HFFc6 (cell line): ENCODE data around the gene ISCA2. TPM values are rescaled to one million over a fixed set of nuclear protein-coding genes. Genes with fewer than 3 reads are reported as not detected.

Experiments used
- DNase-seq: peaks from one replicate; pipeline ENCODE4 v3.0.0-alpha.2; 2018
- H3K27ac Mint-ChIP-seq: 2 replicates; pipeline ENCODE4 v1.8.0; 2020; ENCODE audit warnings: mild to moderate bottlenecking, mixed read lengths
- H3K27me3 Mint-ChIP-seq: 2 replicates; pipeline ENCODE4 v1.8.0; 2021; ENCODE audit warnings: mild to moderate bottlenecking, moderate library complexity, mixed read lengths; ENCODE audit not compliant: insufficient read depth
- H3K36me3 Mint-ChIP-seq: 2 replicates; pipeline ENCODE4 v1.8.0; 2021; ENCODE audit warnings: low read depth, mixed read lengths
- H3K4me1 Mint-ChIP-seq: 2 replicates; pipeline ENCODE4 v1.8.0; 2020; ENCODE audit warnings: low read depth, mixed read lengths
- H3K4me3 Mint-ChIP-seq: 2 replicates; pipeline ENCODE4 v1.8.0; 2020; ENCODE audit warnings: mild to moderate bottlenecking, moderate library complexity, mixed read lengths
- H3K9me3 Mint-ChIP-seq: 2 replicates; pipeline ENCODE4 v1.8.0; 2020; ENCODE audit warnings: mild to moderate bottlenecking, mixed read lengths
- CTCF ChIP-seq: fragments of 200-600 bp; sonication (generic); IDR thresholded peaks from 2 replicates; pipeline ENCODE4 v1.5.0; 2021; ENCODE audit warnings: antibody characterized with exemption, mild to moderate bottlenecking
- total RNA-seq, 6 experiments: library from RNA; stranded (reverse); fragmentation: NEBNext Ultra II Directional; extraction: Animal tissue kit (Norgen Biotek cat#: 25700); gene quantifications; 2 replicates in 1 of 6; 3 replicates in 5 of 6; pipeline ENCODE4 v1.2.3, GENCODE V29; 2021

Gene ISCA2
- total RNA-seq, 6 experiments from 2014 or later = 27.7 to 39.4 (median 30.5) TPM

- no peaks in the 10 kb centered on the region; the same call in 1 of the 2 replicates for H3K36me3 Mint-ChIP-seq
- no peaks in the 10 kb centered on the region for H3K4me1 Mint-ChIP-seq
- DNase-seq = no peak
- H3K27ac Mint-ChIP-seq = no peak overlapping the region
- no peaks in the 10 kb centered on the region for H3K9me3 Mint-ChIP-seq
- peaks cover 2% of the 10 kb centered on the region; the same call in 1 of the 2 replicates for H3K27me3 Mint-ChIP-seq
- no peak for TF ChIP-seq CTCF
- H3K4me3 Mint-ChIP-seq = no peak overlapping the region
Measured at GRCh38 chr14:74504874-74505720, 11.5 kb downstream of the ISCA2 start.

DNA sequence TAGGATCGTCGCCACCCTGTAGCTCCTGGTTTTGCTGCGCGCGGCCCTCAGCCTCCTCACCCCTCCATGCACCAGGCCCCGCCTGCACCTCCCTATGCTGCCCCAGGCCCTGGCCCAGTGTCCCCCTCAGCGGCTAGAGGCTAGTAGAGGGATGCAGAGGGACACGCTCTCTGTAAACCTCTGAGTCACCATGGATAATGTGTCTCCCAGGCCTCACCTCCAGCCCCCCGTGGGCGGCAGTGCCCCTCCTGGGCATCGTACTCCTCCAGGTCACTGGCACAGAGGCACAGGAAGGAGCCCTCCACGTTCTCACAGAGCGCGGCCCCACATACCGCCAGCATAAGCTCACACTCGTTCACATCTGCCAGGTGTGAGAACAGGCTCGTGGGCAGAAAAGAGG, 12.3 kb downstream of the ISCA2 start:
- Mint-ChIP-seq H3K9me3 (no peaks in the 10 kb centered on the region), H3K4me1 (peaks cover 6% of the 10 kb centered on the region), H3K27ac (no peak overlapping the region), H3K27me3 (peaks cover 2% of the 10 kb centered on the region; the same call in 1 of the 2 replicates), H3K4me3 (no peak overlapping the region), H3K36me3 (no peaks in the 10 kb centered on the region; the same call in 1 of the 2 replicates)
- TF ChIP-seq CTCF = no peak
- no peak for DNase-seq

- H3K36me3 Mint-ChIP-seq = no peaks in the 10 kb centered on the region; the same call in 1 of the 2 replicates
- H3K4me1 Mint-ChIP-seq = peaks cover 12% of the 10 kb centered on the region
- H3K27ac Mint-ChIP-seq = no peak overlapping the region
- no peaks in the 10 kb centered on the region for H3K9me3 Mint-ChIP-seq
- DNase-seq = no peak
- TF ChIP-seq CTCF = no peak
- peaks cover 2% of the 10 kb centered on the region; the same call in 1 of the 2 replicates for H3K27me3 Mint-ChIP-seq
- H3K4me3 Mint-ChIP-seq = no peak overlapping the region
Measured at GRCh38 chr14:74506411-74506851, 12.9 kb downstream of the ISCA2 start.

GRCh38 chr14:74507085-74507484, 13.5 kb downstream of the ISCA2 start:
- Mint-ChIP-seq H3K4me3 (no peak overlapping the region), H3K9me3 (no peaks in the 10 kb centered on the region), H3K4me1 (peaks cover 17% of the 10 kb centered on the region)

DNA sequence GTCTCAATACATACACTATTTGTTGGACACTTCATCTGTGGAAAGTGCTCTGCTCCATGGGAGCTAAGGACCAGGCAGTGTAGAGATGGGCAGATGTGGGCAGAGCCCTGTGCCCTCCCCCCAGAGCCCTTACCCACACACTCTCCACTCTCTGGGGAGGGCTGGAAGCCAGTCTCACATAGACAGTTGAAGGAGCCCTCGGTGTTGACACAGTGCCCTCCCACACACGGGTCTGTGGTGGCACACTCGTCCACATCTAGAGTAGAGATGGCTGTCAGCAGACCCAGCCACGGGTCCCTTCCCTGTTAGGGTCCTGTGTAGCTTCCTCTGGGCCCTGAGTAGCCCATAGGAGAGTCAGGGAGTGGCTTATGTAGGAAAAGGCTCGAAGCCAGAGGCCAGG, 14.3 kb downstream of the ISCA2 start:
- peaks cover 12% of the 10 kb centered on the region for H3K36me3 Mint-ChIP-seq
- no peak overlapping the region for H3K4me3 Mint-ChIP-seq
- H3K4me1 Mint-ChIP-seq = peaks cover 17% of the 10 kb centered on the region
- H3K27ac Mint-ChIP-seq = no peak overlapping the region
- H3K9me3 Mint-ChIP-seq = no peaks in the 10 kb centered on the region
- no peak for TF ChIP-seq CTCF
- peaks cover 2% of the 10 kb centered on the region; the same call in 1 of the 2 replicates for H3K27me3 Mint-ChIP-seq
- DNase-seq = no peak

More at GRCh38 chr14:74507085-74507484, 13.5 kb downstream of the ISCA2 start:
- Mint-ChIP-seq H3K27ac (no peak overlapping the region), H3K36me3 (peaks cover 5% of the 10 kb centered on the region; the same call in 1 of the 2 replicates), H3K27me3 (peaks cover 2% of the 10 kb centered on the region; the same call in 1 of the 2 replicates)
- DNase-seq = no peak
- no peak for TF ChIP-seq CTCF
